HG03045 (cell line): ENCODE data around the gene AUH.

Experiments
- ATAC-seq: cut with Tn5 transposase; IDR thresholded peaks from one replicate; pipeline ENCODE4 v1.9.1; 2021; ENCODE audit warnings: mild to moderate bottlenecking, moderate library complexity; ENCODE audit not compliant: unreplicated experiment

Gene AUH

DNA sequence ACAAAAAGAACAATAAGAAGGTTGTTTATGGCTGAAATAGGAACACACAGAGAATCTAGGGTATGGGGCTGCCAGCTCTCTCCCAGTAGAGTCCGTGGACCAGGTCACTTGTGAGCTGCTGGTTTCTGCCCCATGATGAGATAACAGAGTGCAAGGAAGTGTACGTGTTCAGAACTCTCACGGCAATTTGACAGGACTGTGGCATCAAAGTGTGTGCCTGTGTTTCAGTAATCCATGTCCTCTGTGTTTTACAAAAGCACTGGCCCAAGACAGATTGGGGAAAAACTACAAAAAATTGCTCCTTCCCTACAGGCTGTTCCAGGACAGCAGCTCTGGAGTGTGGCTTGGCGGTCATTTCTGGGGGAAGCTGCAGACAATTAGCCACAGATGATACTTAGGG, 184.6 kb downstream of the AUH start:
- ATAC-seq = no peak

DNA sequence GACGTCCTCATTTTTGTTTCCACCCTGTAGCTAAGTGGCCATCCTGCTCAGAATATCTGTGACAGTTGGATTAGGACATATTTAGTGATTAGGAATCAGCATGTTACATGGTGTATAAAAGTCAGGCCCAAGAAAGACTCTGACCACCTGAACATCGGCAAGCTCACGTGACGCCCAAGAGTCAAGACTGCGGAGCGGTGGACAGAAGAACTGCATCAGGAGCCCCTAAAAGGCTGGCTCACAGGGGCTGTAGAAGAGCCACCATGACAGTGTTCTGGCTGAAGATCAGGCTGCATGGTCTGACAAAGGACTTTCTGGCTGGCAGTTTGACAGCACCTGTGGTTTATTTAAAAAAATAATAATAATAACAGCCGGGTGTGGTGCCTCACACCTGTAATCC, 185.3 kb downstream of the AUH start:
- ATAC-seq = no peak

DNA sequence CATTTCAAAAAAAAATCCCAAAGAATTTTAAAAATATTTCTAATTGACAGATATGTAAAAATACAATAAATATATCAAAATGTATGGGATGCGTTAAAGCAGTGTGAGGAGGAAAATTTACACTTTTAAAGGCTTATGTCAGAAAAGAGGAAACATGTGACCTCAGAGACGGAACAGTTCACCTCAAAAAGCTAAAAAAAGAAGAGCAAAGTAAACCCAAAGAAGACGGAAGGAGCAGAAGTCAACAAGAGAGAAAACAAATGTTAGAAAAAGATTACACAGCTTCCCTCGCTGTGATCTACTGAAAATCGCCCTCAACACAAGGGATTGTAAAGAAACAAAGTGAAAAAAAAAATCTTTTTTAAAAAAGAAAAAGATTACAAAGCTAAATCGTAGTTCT, 186.9 kb downstream of the AUH start:
- ATAC-seq = no peak

- no peak for ATAC-seq
Observed at GRCh38 chr9:91172329-91172728, 189.4 kb downstream of the AUH start.

- ATAC-seq = no peak
Observed at GRCh38 chr9:91170951-91171350, 190.8 kb downstream of the AUH start.

- no peak for ATAC-seq
Observed at GRCh38 chr9:91166796-91167366, 194.8 kb downstream of the AUH start.

- no peak for ATAC-seq
Observed at GRCh38 chr9:91164724-91165520, 196.8 kb downstream of the AUH start.
